Breast epithelium (tissue), 3 donors: ENCODE data around the gene SPACA7.

Source experiments
- CTCF ChIP-seq, 3 donors: fragments of 450-650 bp; IDR thresholded peaks; one replicate each; pipeline ENCODE4 v1.5.1; 2016 to 2017; ENCODE audit warnings: antibody characterized with exemption in 3 of 3, mild to moderate bottlenecking in 3 of 3, moderate library complexity in 3 of 3
- POLR2A ChIP-seq: fragments of 450-650 bp; IDR thresholded peaks from one replicate; pipeline ENCODE4 v1.6.1; 2016; ENCODE audit warnings: antibody characterized with exemption, mild to moderate bottlenecking, moderate library complexity

- TF ChIP-seq POLR2A (no peak), CTCF (IDR thresholded peaks at IDR 0.05) (no peak)
Observed at GRCh38 chr13:112335135-112335534, 41.0 kb upstream of the SPACA7 start.
